Measurements from ENCODE around the gene FHIT.

The FHIT gene

GRCh38 chr3:60413551-60413950 is 837.7 kb downstream of the FHIT start:
- Histone ChIP-seq H3K36me3 (ENCODE audit: control insufficient read depth in 5 of 5, insufficient read depth in 5 of 5, low read length in 5 of 5) (no peaks in the 10 kb centered on the region), H3K27ac (ENCODE audit: low read depth, low read length) (no peak overlapping the region), H3K4me1 (ENCODE audit: control insufficient read depth in 5 of 5, insufficient read depth in 5 of 5, low read length in 5 of 5) (peaks cover 0 to 3% (median 0%) of the 10 kb centered on the region in 5 donors), H3K27me3 (ENCODE audit: control insufficient read depth in 5 of 5, insufficient read depth in 4 of 5, low read length in 5 of 5) (no peaks in the 10 kb centered on the region), H3K4me3 (ENCODE audit: low read depth in 1 of 5, low read length in 5 of 5) (no peak overlapping the region), H3K9me3 (ENCODE audit: control insufficient read depth in 5 of 5, low read length in 5 of 5) (no peaks in the 10 kb centered on the region), H3K9ac (ENCODE audit: low read length in 5 of 5) (no peak overlapping the region)

GRCh38 chr3:60403866-60404265 is 847.4 kb downstream of the FHIT start:
- Histone ChIP-seq H3K4me1 (ENCODE audit: control insufficient read depth in 5 of 5, insufficient read depth in 5 of 5, low read length in 5 of 5) (no peaks in the 10 kb centered on the region), H3K9ac (ENCODE audit: low read length in 5 of 5) (no peak overlapping the region), H3K36me3 (ENCODE audit: control insufficient read depth in 5 of 5, insufficient read depth in 5 of 5, low read length in 5 of 5) (no peaks in the 10 kb centered on the region), H3K27ac (ENCODE audit: low read depth, low read length) (no peak overlapping the region), H3K9me3 (ENCODE audit: control insufficient read depth in 5 of 5, low read length in 5 of 5) (peaks cover 0 to 3% (median 0%) of the 10 kb centered on the region in 5 donors), H3K27me3 (ENCODE audit: control insufficient read depth in 5 of 5, insufficient read depth in 4 of 5, low read length in 5 of 5) (no peaks in the 10 kb centered on the region), H3K4me3 (ENCODE audit: low read depth in 1 of 5, low read length in 5 of 5) (no peak overlapping the region)

GRCh38 chr3:60402931-60403330 is 848.3 kb downstream of the FHIT start:
- H3K27me3 ChIP-seq (ENCODE audit: control insufficient read depth in 5 of 5, insufficient read depth in 4 of 5, low read length in 5 of 5): no peaks in the 10 kb centered on the region
- H3K4me1 ChIP-seq (ENCODE audit: control insufficient read depth in 5 of 5, insufficient read depth in 5 of 5, low read length in 5 of 5): no peaks in the 10 kb centered on the region
- no peaks in the 10 kb centered on the region for H3K36me3 ChIP-seq (ENCODE audit: control insufficient read depth in 5 of 5, insufficient read depth in 5 of 5, low read length in 5 of 5)
- H3K9ac ChIP-seq (ENCODE audit: low read length in 5 of 5): no peak overlapping the region
- no peak overlapping the region for H3K4me3 ChIP-seq (ENCODE audit: low read depth in 1 of 5, low read length in 5 of 5)
- H3K9me3 ChIP-seq (ENCODE audit: control insufficient read depth in 5 of 5, low read length in 5 of 5): peaks cover 0 to 3% (median 0%) of the 10 kb centered on the region in 5 donors
- no peak overlapping the region for H3K27ac ChIP-seq (ENCODE audit: low read depth, low read length)

- H3K9me3 ChIP-seq (ENCODE audit: control insufficient read depth in 5 of 5, low read length in 5 of 5): no peaks in the 10 kb centered on the region
- no peaks in the 10 kb centered on the region for H3K36me3 ChIP-seq (ENCODE audit: control insufficient read depth in 5 of 5, insufficient read depth in 5 of 5, low read length in 5 of 5)
- H3K4me1 ChIP-seq (ENCODE audit: control insufficient read depth in 5 of 5, insufficient read depth in 5 of 5, low read length in 5 of 5): no peaks in the 10 kb centered on the region
- H3K27me3 ChIP-seq (ENCODE audit: control insufficient read depth in 5 of 5, insufficient read depth in 4 of 5, low read length in 5 of 5): no peaks in the 10 kb centered on the region
- H3K4me3 ChIP-seq (ENCODE audit: low read depth in 1 of 5, low read length in 5 of 5): no peak overlapping the region
- H3K27ac ChIP-seq (ENCODE audit: low read depth, low read length): no peak overlapping the region
- H3K9ac ChIP-seq (ENCODE audit: low read length in 5 of 5): no peak overlapping the region
Measured at GRCh38 chr3:60399861-60400845, 851.1 kb downstream of the FHIT start.

- Histone ChIP-seq H3K27ac (ENCODE audit: low read depth, low read length) (no peak overlapping the region), H3K9ac (ENCODE audit: low read length in 5 of 5) (no peak overlapping the region), H3K9me3 (ENCODE audit: control insufficient read depth in 5 of 5, low read length in 5 of 5) (no peaks in the 10 kb centered on the region), H3K4me1 (ENCODE audit: control insufficient read depth in 5 of 5, insufficient read depth in 5 of 5, low read length in 5 of 5) (peaks cover 0 to 7% (median 0%) of the 10 kb centered on the region in 5 donors), H3K36me3 (ENCODE audit: control insufficient read depth in 5 of 5, insufficient read depth in 5 of 5, low read length in 5 of 5) (no peaks in the 10 kb centered on the region), H3K27me3 (ENCODE audit: control insufficient read depth in 5 of 5, insufficient read depth in 4 of 5, low read length in 5 of 5) (no peaks in the 10 kb centered on the region), H3K4me3 (ENCODE audit: low read depth in 1 of 5, low read length in 5 of 5) (no peak overlapping the region)
Measured at GRCh38 chr3:60399292-60399691, 852.0 kb downstream of the FHIT start.

GRCh38 chr3:60395173-60395762 is 856.0 kb downstream of the FHIT start:
- Histone ChIP-seq H3K27me3 (ENCODE audit: control insufficient read depth in 5 of 5, insufficient read depth in 4 of 5, low read length in 5 of 5) (no peaks in the 10 kb centered on the region), H3K9ac (ENCODE audit: low read length in 5 of 5) (no peak overlapping the region), H3K36me3 (ENCODE audit: control insufficient read depth in 5 of 5, insufficient read depth in 5 of 5, low read length in 5 of 5) (peaks cover 0 to 2% (median 0%) of the 10 kb centered on the region in 5 donors), H3K4me1 (ENCODE audit: control insufficient read depth in 5 of 5, insufficient read depth in 5 of 5, low read length in 5 of 5) (peaks cover 0 to 7% (median 0%) of the 10 kb centered on the region in 5 donors), H3K4me3 (ENCODE audit: low read depth in 1 of 5, low read length in 5 of 5) (no peak overlapping the region), H3K9me3 (ENCODE audit: control insufficient read depth in 5 of 5, low read length in 5 of 5) (no peaks in the 10 kb centered on the region), H3K27ac (ENCODE audit: low read depth, low read length) (no peak overlapping the region)

- Histone ChIP-seq H3K27me3 (ENCODE audit: control insufficient read depth in 5 of 5, insufficient read depth in 4 of 5, low read length in 5 of 5) (no peaks in the 10 kb centered on the region), H3K36me3 (ENCODE audit: control insufficient read depth in 5 of 5, insufficient read depth in 5 of 5, low read length in 5 of 5) (peaks cover 0 to 2% (median 0%) of the 10 kb centered on the region in 5 donors), H3K9me3 (ENCODE audit: control insufficient read depth in 5 of 5, low read length in 5 of 5) (no peaks in the 10 kb centered on the region), H3K4me1 (ENCODE audit: control insufficient read depth in 5 of 5, insufficient read depth in 5 of 5, low read length in 5 of 5) (peaks cover 0 to 7% (median 0%) of the 10 kb centered on the region in 5 donors), H3K4me3 (ENCODE audit: low read depth in 1 of 5, low read length in 5 of 5) (no peak overlapping the region), H3K27ac (ENCODE audit: low read depth, low read length) (no peak overlapping the region), H3K9ac (ENCODE audit: low read length in 5 of 5) (no peak overlapping the region)
Measured at GRCh38 chr3:60393946-60394345, 857.3 kb downstream of the FHIT start.

- H3K4me3 ChIP-seq (ENCODE audit: low read depth in 1 of 5, low read length in 5 of 5): no peak overlapping the region
- H3K4me1 ChIP-seq (ENCODE audit: control insufficient read depth in 5 of 5, insufficient read depth in 5 of 5, low read length in 5 of 5): peaks cover 0 to 7% (median 0%) of the 10 kb centered on the region in 5 donors
- H3K27ac ChIP-seq (ENCODE audit: low read depth, low read length): no peak overlapping the region
- H3K9me3 ChIP-seq (ENCODE audit: control insufficient read depth in 5 of 5, low read length in 5 of 5): no peaks in the 10 kb centered on the region
- H3K27me3 ChIP-seq (ENCODE audit: control insufficient read depth in 5 of 5, insufficient read depth in 4 of 5, low read length in 5 of 5): no peaks in the 10 kb centered on the region
- no peak overlapping the region for H3K9ac ChIP-seq (ENCODE audit: low read length in 5 of 5)
- peaks cover 0 to 2% (median 0%) of the 10 kb centered on the region in 5 donors for H3K36me3 ChIP-seq (ENCODE audit: control insufficient read depth in 5 of 5, insufficient read depth in 5 of 5, low read length in 5 of 5)
Measured at GRCh38 chr3:60392501-60392900, 858.8 kb downstream of the FHIT start.

GRCh38 chr3:60391292-60391691 is 860.0 kb downstream of the FHIT start:
- H3K27me3 ChIP-seq (ENCODE audit: control insufficient read depth in 5 of 5, insufficient read depth in 4 of 5, low read length in 5 of 5): no peaks in the 10 kb centered on the region
- no peaks in the 10 kb centered on the region for H3K9me3 ChIP-seq (ENCODE audit: control insufficient read depth in 5 of 5, low read length in 5 of 5)
- no peak overlapping the region for H3K9ac ChIP-seq (ENCODE audit: low read length in 5 of 5)
- peaks cover 0 to 7% (median 0%) of the 10 kb centered on the region in 5 donors for H3K4me1 ChIP-seq (ENCODE audit: control insufficient read depth in 5 of 5, insufficient read depth in 5 of 5, low read length in 5 of 5)
- H3K4me3 ChIP-seq (ENCODE audit: low read depth in 1 of 5, low read length in 5 of 5): no peak overlapping the region
- peaks cover 0 to 2% (median 0%) of the 10 kb centered on the region in 5 donors for H3K36me3 ChIP-seq (ENCODE audit: control insufficient read depth in 5 of 5, insufficient read depth in 5 of 5, low read length in 5 of 5)
- no peak overlapping the region for H3K27ac ChIP-seq (ENCODE audit: low read depth, low read length)

- no peaks in the 10 kb centered on the region for H3K4me1 ChIP-seq (ENCODE audit: control insufficient read depth in 5 of 5, insufficient read depth in 5 of 5, low read length in 5 of 5)
- H3K27me3 ChIP-seq (ENCODE audit: control insufficient read depth in 5 of 5, insufficient read depth in 4 of 5, low read length in 5 of 5): no peaks in the 10 kb centered on the region
- H3K9me3 ChIP-seq (ENCODE audit: control insufficient read depth in 5 of 5, low read length in 5 of 5): no peaks in the 10 kb centered on the region
- no peak overlapping the region for H3K9ac ChIP-seq (ENCODE audit: low read length in 5 of 5)
- H3K27ac ChIP-seq (ENCODE audit: low read depth, low read length): no peak overlapping the region
- H3K36me3 ChIP-seq (ENCODE audit: control insufficient read depth in 5 of 5, insufficient read depth in 5 of 5, low read length in 5 of 5): peaks cover 0 to 2% (median 0%) of the 10 kb centered on the region in 5 donors
- H3K4me3 ChIP-seq (ENCODE audit: low read depth in 1 of 5, low read length in 5 of 5): no peak overlapping the region
Measured at GRCh38 chr3:60388731-60389130, 862.5 kb downstream of the FHIT start.
